Raji (cell line): ENCODE data around the gene MAP7D1.
A peak's percentile ranks its signal among the peaks of the same experiment; 100 is the strongest.

Source experiments
- POLR2A ChIP-seq: IDR thresholded peaks from 2 replicates; pipeline ENCODE4 v1.6.1; 2011; ENCODE audit warnings: low read depth, low read length, control low read depth; ENCODE audit not compliant: insufficient read depth

The MAP7D1 gene

GRCh38 chr1:36156329-36157114 lies 562 bp downstream of the MAP7D1 start:
- peak; percentile 63 for TF ChIP-seq POLR2A

GRCh38 chr1:36157115-36157903 lies 1.3 kb downstream of the MAP7D1 start:
- TF ChIP-seq POLR2A, result no peak

GRCh38 chr1:36157973-36158826 lies 2.2 kb downstream of the MAP7D1 start:
- TF ChIP-seq POLR2A, result no peak

GRCh38 chr1:36159614-36160387 lies 3.8 kb downstream of the MAP7D1 start:
- TF ChIP-seq POLR2A, result no peak

GRCh38 chr1:36160388-36160948 lies 4.5 kb downstream of the MAP7D1 start:
- TF ChIP-seq POLR2A, result no peak

- no peak for TF ChIP-seq POLR2A
Observed at GRCh38 chr1:36160949-36161485, 5.1 kb downstream of the MAP7D1 start.

GRCh38 chr1:36161641-36162531 lies 5.9 kb downstream of the MAP7D1 start:
- no peak for TF ChIP-seq POLR2A

- no peak for TF ChIP-seq POLR2A
Observed at GRCh38 chr1:36162680-36163239, 6.8 kb downstream of the MAP7D1 start.

- no peak for TF ChIP-seq POLR2A
Observed at GRCh38 chr1:36163426-36163825, 7.5 kb downstream of the MAP7D1 start.

- TF ChIP-seq POLR2A, result no peak
Observed at GRCh38 chr1:36164361-36164760, 8.4 kb downstream of the MAP7D1 start.

- no peak for TF ChIP-seq POLR2A
Observed at GRCh38 chr1:36165145-36165544, 9.2 kb downstream of the MAP7D1 start.

GRCh38 chr1:36166136-36166535 lies 10.2 kb downstream of the MAP7D1 start:
- TF ChIP-seq POLR2A, result no peak
